Activated CD8-positive, alpha-beta T cell treated with anti-CD3 and anti-CD28 coated beads, Interleukin-2, amount 10 ng/mL, durations not matched to agents 7 days and 5 days (primary cell): ENCODE data around the gene MAP2K5. TPM values are rescaled to one million over a fixed set of nuclear protein-coding genes. Genes with fewer than 3 reads are reported as not detected.

Experiments used
- ATAC-seq: fragments of 150-1000 bp; cut with Tn5 transposase; one replicate; pipeline ENCODE4 v1.10.0; 2021; ENCODE audit warnings: moderate library complexity
- CTCF ChIA-PET: fragments of 350-600 bp; sonication (Branson Sonifier 250); formaldehyde crosslinking; loops from one replicate; lab custom pipeline; 2021; ENCODE audit warnings: antibody characterized with exemption; lab: Charles Lee
- POLR2A ChIA-PET: fragments of 350-600 bp; sonication (Branson Sonifier 250); formaldehyde crosslinking; loops from one replicate; lab custom pipeline; 2021; ENCODE audit warnings: antibody characterized with exemption; lab: Charles Lee
- DNase-seq: peaks from one replicate; pipeline ENCODE4 v3.0.0-alpha.2; 2020
- H3K27ac Mint-ChIP-seq: one replicate; pipeline ENCODE4 v1.8.0; 2021; ENCODE audit warnings: mild to moderate bottlenecking, mixed read lengths
- H3K27me3 Mint-ChIP-seq: one replicate; pipeline ENCODE4 v1.8.0; 2021; ENCODE audit warnings: low read depth, mixed read lengths
- H3K36me3 Mint-ChIP-seq: one replicate; pipeline ENCODE4 v1.8.0; 2021; ENCODE audit warnings: low read depth, mixed read lengths
- H3K4me1 Mint-ChIP-seq: one replicate; pipeline ENCODE4 v1.8.0; 2021; ENCODE audit warnings: low read depth, mixed read lengths
- H3K4me3 Mint-ChIP-seq: one replicate; pipeline ENCODE4 v1.8.0; 2021; ENCODE audit warnings: mild to moderate bottlenecking, mixed read lengths
- H3K9me3 Mint-ChIP-seq: one replicate; pipeline ENCODE4 v1.8.0; 2022; ENCODE audit warnings: mixed read lengths; ENCODE audit not compliant: insufficient read depth
- total RNA-seq, 2 experiments: library from RNA; stranded (reverse); gene quantifications; one replicate each; pipeline ENCODE4 v1.2.3, GENCODE V29; 2021

Gene MAP2K5
- total RNA-seq, 2 experiments from 2014 or later, result 18.3 to 20.9 TPM

DNA sequence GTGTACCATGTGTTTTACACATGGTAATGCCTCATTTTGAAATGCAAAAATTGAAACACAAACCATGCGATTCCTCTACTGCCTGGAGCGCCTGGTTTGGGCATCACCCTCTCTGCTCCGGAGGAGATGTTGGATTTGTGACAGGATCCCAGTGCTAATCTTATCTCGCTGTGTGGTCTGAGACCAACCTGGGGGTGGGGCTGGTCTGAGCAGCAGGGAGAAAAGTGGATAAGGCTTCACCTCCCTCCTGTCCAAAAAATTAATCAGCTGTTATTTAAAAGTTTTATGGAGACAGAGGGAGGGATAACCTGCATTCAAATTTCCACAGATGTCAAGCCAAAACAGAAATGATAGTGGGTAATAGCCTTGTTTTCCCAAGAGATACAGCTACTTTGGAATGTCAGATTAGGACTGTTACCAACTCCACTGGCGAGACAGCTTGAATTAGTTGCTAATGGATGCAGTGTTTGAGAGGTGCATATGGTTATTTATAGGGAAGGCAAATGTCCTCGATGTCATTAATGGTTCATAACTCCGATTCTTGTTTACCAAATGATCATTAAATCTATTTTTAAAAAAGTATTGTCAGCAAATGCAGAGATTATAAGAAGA, 228.8 kb downstream of the MAP2K5 start:
- ATAC-seq (no peak), DNase-seq (no peak)
- no peaks in the 10 kb centered on the region for H3K36me3 Mint-ChIP-seq
- no peaks in the 10 kb centered on the region for H3K27me3 Mint-ChIP-seq
- peaks cover 2% of the 10 kb centered on the region for H3K4me1 Mint-ChIP-seq
- ChIA-PET POLR2A (no interaction called here), CTCF (interaction anchor here (1.0 to 3.6 kb wide), 2 partner anchors 11 to 65 kb away, joined by 5 to 17 read pairs; no protein-coding TSS in a partner anchor)
- no peak overlapping the region for H3K27ac Mint-ChIP-seq
- no peak overlapping the region for H3K4me3 Mint-ChIP-seq
- no peaks in the 10 kb centered on the region for H3K9me3 Mint-ChIP-seq

DNA sequence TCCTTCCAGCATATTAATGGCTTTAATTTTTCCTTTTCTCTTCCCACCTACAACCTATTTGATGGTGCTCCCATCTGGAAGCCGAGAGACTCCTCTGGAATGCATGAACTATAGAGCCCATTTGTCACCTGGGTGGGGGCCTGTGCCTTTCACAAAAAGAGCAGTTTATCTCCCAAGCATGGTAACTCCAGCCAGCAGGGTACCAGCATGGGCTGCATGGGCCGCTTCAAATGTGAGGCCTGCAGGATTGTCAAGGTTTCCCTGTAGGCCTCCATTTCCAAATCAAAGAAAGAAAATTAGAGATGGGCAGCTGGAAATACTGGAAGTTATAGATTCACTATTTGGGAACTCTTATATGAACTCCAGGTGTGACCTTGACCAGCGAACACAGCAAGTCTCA, 232.1 kb downstream of the MAP2K5 start:
- ChIA-PET POLR2A (no interaction called here), CTCF (no interaction called here)
- Mint-ChIP-seq H3K36me3 (no peaks in the 10 kb centered on the region), H3K4me1 (no peaks in the 10 kb centered on the region), H3K4me3 (no peak overlapping the region), H3K27ac (no peak overlapping the region), H3K9me3 (no peaks in the 10 kb centered on the region), H3K27me3 (no peaks in the 10 kb centered on the region)
- no peak for ATAC-seq
- DNase-seq, result no peak

DNA sequence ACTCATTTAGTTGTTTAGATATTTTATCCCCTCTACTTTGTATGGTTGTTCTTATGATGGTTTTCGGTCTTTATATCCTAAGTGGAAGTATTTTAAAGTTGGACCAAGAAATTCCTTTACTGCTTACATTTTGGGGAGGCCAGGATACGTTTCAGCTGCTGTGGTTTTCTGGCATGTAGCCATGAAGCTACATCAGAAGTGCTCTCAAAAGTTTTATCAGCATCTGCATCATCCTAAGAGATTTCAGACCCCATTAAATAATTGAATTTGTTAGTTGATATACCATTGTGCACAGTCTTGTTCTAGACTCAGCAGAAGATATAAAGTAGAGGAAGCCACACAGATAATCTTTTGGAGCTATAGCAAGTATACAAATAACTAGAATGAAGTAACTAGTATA, 232.7 kb downstream of the MAP2K5 start:
- Mint-ChIP-seq H3K36me3 (no peaks in the 10 kb centered on the region), H3K4me1 (no peaks in the 10 kb centered on the region), H3K9me3 (no peaks in the 10 kb centered on the region), H3K27ac (no peak overlapping the region), H3K4me3 (no peak overlapping the region), H3K27me3 (no peaks in the 10 kb centered on the region)
- ChIA-PET POLR2A (interaction anchor here (0.6 kb wide), 1 partner anchor 18 kb away, joined by 3 read pairs; no protein-coding TSS in a partner anchor), CTCF (interaction anchor here (1.0 kb wide), 2 partner anchors 37 to 318 kb away, joined by 3 to 5 read pairs; no protein-coding TSS in a partner anchor)
- no peak for ATAC-seq
- no peak for DNase-seq

DNA sequence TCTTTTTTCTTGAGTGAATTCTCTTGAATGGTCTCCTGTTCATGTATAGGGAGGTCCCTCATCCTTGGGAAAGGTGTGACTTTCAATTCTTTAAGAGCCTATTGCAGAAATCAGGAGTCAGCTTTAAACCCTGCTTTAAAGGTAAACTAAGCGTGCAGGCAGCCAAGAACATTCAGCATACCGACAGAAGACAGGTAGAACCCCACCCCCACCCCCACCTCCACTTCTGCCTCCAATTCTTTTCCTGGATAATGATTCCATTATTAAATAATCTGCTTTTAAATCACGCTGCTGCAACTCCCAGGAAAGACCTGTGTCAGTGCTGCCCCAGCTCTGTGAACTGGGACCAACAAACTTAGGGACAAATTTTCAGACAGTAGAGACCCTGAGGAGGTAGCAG, 233.5 kb downstream of the MAP2K5 start:
- Mint-ChIP-seq H3K4me3 (no peak overlapping the region), H3K4me1 (no peaks in the 10 kb centered on the region), H3K36me3 (no peaks in the 10 kb centered on the region), H3K27ac (no peak overlapping the region), H3K27me3 (no peaks in the 10 kb centered on the region), H3K9me3 (no peaks in the 10 kb centered on the region)
- ATAC-seq, result no peak
- DNase-seq, result no peak
- ChIA-PET CTCF (interaction anchor here (1.0 kb wide), 2 partner anchors 37 to 319 kb away, joined by 3 to 5 read pairs; no protein-coding TSS in a partner anchor), POLR2A (interaction anchor here (0.6 kb wide), 1 partner anchor 13 kb away, joined by 3 read pairs; no protein-coding TSS in a partner anchor)

GRCh38 chr15:67776600-67776999, 234.1 kb downstream of the MAP2K5 start:
- H3K4me3 Mint-ChIP-seq, result no peak overlapping the region
- no peaks in the 10 kb centered on the region for H3K4me1 Mint-ChIP-seq
- no peaks in the 10 kb centered on the region for H3K9me3 Mint-ChIP-seq
- CTCF ChIA-PET, result interaction anchor here (0.9 kb wide), 1 partner anchor 10 kb away, joined by 4 read pairs; no protein-coding TSS in a partner anchor
- no peak overlapping the region for H3K27ac Mint-ChIP-seq
- ATAC-seq (no peak), DNase-seq (no peak)
- POLR2A ChIA-PET, result interaction anchor here (0.6 kb wide), 1 partner anchor 13 kb away, joined by 3 read pairs; no protein-coding TSS in a partner anchor
- H3K27me3 Mint-ChIP-seq, result no peaks in the 10 kb centered on the region
- H3K36me3 Mint-ChIP-seq, result no peaks in the 10 kb centered on the region

DNA sequence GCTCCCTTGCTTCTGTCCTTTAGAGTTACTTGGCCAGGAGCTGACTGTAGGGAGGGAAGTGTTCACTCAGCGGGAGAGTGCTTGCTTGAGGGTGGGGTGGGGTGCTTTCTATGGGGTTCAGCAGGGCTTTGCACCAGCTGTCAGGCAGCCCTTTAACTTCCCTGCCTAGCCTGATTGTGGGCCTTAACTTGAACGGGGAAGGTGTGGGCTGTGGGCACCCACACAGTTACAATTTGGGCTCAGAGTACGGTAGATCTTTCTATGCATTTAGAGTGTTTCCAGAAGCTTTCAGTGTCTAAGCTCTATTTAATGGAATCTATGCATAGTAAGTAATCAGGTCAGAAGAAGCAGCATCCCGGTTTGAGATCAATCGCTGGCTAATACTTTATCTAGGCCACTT, 234.6 kb downstream of the MAP2K5 start:
- peaks cover 1% of the 10 kb centered on the region for H3K4me1 Mint-ChIP-seq
- no peak for ATAC-seq
- H3K9me3 Mint-ChIP-seq, result no peaks in the 10 kb centered on the region
- ChIA-PET CTCF (interaction anchor here (0.9 kb wide), 1 partner anchor 11 kb away, joined by 4 read pairs; no protein-coding TSS in a partner anchor), POLR2A (no interaction called here)
- no peaks in the 10 kb centered on the region for H3K27me3 Mint-ChIP-seq
- DNase-seq, result no peak
- no peak overlapping the region for H3K27ac Mint-ChIP-seq
- H3K4me3 Mint-ChIP-seq, result no peak overlapping the region
- no peaks in the 10 kb centered on the region for H3K36me3 Mint-ChIP-seq

- DNase-seq, result no peak
- no peaks in the 10 kb centered on the region for H3K27me3 Mint-ChIP-seq
- no peaks in the 10 kb centered on the region for H3K36me3 Mint-ChIP-seq
- ATAC-seq, result no peak
- CTCF ChIA-PET, result interaction anchor here (0.7 kb wide), 1 partner anchor 321 kb away, joined by 3 read pairs; no protein-coding TSS in a partner anchor
- no peaks in the 10 kb centered on the region for H3K9me3 Mint-ChIP-seq
- POLR2A ChIA-PET, result no interaction called here
- no peak overlapping the region for H3K27ac Mint-ChIP-seq
- peaks cover 6% of the 10 kb centered on the region for H3K4me1 Mint-ChIP-seq
- H3K4me3 Mint-ChIP-seq, result no peak overlapping the region
Observed at GRCh38 chr15:67777773-67778172, 235.3 kb downstream of the MAP2K5 start.

DNA sequence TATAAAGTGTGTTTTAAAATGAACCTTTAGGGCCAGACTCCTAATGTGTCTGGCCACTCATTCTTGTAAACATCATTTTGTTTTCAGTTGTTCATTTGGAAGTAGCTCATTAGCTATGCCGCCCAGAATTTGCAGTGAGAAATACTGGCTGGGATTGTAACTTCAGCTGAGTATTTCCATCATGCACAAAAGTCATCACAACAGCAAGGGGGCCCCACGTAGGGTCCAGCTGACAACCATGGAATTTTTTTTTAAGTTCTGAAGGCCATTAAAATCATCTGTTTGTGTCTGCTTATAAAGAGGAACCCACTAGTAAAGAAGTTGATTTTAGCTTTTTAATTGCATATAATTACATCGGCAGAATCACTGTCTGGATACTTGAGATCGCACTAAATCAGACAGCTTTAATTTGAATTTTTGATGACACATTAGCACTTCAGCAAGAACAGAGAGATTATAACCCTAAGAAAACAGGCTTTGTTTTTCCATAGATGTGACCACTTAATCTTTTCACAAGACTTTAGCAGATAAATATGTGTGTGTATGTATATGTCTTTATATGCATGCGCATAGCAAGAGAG, 236.6 kb downstream of the MAP2K5 start:
- ChIA-PET CTCF (interaction anchor here (0.8 to 1.3 kb wide), 2 partner anchors 14 to 57 kb away, joined by 3 read pairs; no protein-coding TSS in a partner anchor), POLR2A (no interaction called here)
- no peak for ATAC-seq
- Mint-ChIP-seq H3K9me3 (no peaks in the 10 kb centered on the region), H3K27me3 (no peaks in the 10 kb centered on the region), H3K36me3 (no peaks in the 10 kb centered on the region), H3K4me3 (no peak overlapping the region), H3K27ac (no peak overlapping the region), H3K4me1 (peaks cover 18% of the 10 kb centered on the region)
- DNase-seq, result no peak

DNA sequence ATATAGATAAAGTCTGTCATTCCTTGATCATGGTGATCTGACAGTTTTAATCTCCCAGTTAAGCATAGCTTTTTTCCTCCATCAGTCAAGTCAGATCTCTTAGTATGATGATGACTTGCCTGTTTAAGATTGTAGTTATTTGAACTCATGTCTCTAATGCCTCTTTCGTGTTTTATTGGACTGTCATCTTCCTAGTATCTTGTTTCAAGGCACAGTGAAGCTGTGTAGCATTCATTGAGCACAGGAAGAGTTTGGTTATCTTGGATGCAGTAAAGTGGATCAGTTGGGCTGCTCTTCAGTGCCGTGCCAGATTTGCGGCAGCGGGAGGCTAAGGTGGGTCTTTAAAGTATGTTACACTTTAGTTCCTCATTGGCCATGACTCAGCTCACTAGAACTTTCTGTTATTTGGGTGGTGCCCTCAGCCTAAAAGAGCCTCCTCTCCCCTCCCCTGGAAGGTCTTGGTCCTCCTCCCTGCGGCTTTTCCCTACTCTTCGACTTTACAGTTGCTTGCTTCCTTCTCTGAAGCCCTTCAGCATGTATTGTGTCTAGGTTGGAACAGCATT, 237.1 kb downstream of the MAP2K5 start:
- Mint-ChIP-seq H3K4me3 (no peak overlapping the region), H3K36me3 (no peaks in the 10 kb centered on the region), H3K9me3 (no peaks in the 10 kb centered on the region), H3K4me1 (peaks cover 24% of the 10 kb centered on the region), H3K27me3 (no peaks in the 10 kb centered on the region), H3K27ac (no peak overlapping the region)
- ChIA-PET POLR2A (no interaction called here), CTCF (interaction anchor here (0.7 to 1.3 kb wide), 3 partner anchors 14 to 56 kb away, joined by 3 to 4 read pairs (median 3); no protein-coding TSS in a partner anchor)
- DNase-seq, result no peak
- ATAC-seq, result no peak

DNA sequence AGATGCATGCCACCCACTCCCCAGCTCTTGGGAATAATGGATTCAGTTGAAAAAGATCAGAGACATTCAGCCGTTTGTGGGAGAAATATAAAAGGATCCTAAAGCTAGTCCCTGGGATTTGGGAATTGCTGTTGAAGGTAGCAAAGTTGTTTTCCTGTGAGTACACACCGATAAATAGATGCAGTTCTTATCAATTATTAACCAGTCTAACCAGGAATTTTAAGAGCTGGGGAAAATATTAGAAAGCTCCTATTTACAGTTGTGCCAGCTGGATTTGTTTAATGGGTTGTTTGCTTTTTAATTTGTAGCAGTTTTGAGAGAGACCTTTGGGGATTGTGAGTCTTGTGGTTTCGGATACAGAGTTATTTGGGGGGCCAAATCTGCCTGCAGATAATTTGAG, 238.6 kb downstream of the MAP2K5 start:
- no peak for ATAC-seq
- no peak overlapping the region for H3K27ac Mint-ChIP-seq
- ChIA-PET POLR2A (no interaction called here), CTCF (interaction anchor here (0.7 to 3.0 kb wide), 5 partner anchors 9 to 43 kb away, joined by 3 to 17 read pairs (median 5); partner anchors contain the start of gene SKOR1)
- H3K27me3 Mint-ChIP-seq, result no peaks in the 10 kb centered on the region
- DNase-seq, result no peak
- peaks cover 34% of the 10 kb centered on the region for H3K4me1 Mint-ChIP-seq
- H3K36me3 Mint-ChIP-seq, result no peaks in the 10 kb centered on the region
- H3K9me3 Mint-ChIP-seq, result no peaks in the 10 kb centered on the region
- H3K4me3 Mint-ChIP-seq, result no peak overlapping the region

- Mint-ChIP-seq H3K27me3 (no peaks in the 10 kb centered on the region), H3K4me1 (peaks cover 34% of the 10 kb centered on the region), H3K9me3 (no peaks in the 10 kb centered on the region), H3K4me3 (no peak overlapping the region), H3K27ac (no peak overlapping the region), H3K36me3 (no peaks in the 10 kb centered on the region)
- no peak for DNase-seq
- ATAC-seq, result no peak
- ChIA-PET POLR2A (no interaction called here), CTCF (interaction anchor here (1.0 to 3.8 kb wide), 11 partner anchors 10 to 335 kb away, joined by 3 to 25 read pairs (median 5); partner anchors contain the start of gene SKOR1)
Observed at GRCh38 chr15:67781907-67782690, 239.6 kb downstream of the MAP2K5 start.
